Endothelial cell of umbilical vein (primary cell): ENCODE results near the gene NPB. TPM values are rescaled to one million over a fixed set of nuclear protein-coding genes. Genes with fewer than 3 reads are reported as not detected.

Experiments used
- BruUV-seq: library from RNA; stranded (reverse); fragments of 400-500 nt; replicated peaks from 2 replicates; lab custom pipeline; 2021; lab: Mats Ljungman, UMichigan
- CTCF ChIA-PET: fragments of 300-600, 350-600 bp; sonication (Branson Sonifier 250); formaldehyde crosslinking; loops from one replicate; lab custom pipeline; 2021; ENCODE audit warnings: antibody characterized with exemption, inconsistent platforms; lab: Charles Lee
- POLR2A ChIA-PET: fragments of 300-600, 350-600 bp; sonication (Branson Sonifier 250); formaldehyde crosslinking; loops from one replicate; lab custom pipeline; 2021; ENCODE audit warnings: antibody characterized with exemption, inconsistent platforms; lab: Charles Lee
- DNase-seq: peaks from one replicate; pipeline ENCODE4 v3.0.0-alpha.2; 2011; ENCODE audit warnings: low read depth, low spot score
- FAIRE-seq: peaks from 2 replicates; lab custom pipeline; 2011; peaks lifted over from hg19 to GRCh38; lab: Jason Lieb, UNC
- H2AFZ ChIP-seq: 2 replicates; pipeline ENCODE4 v1.6.0; 2012; ENCODE audit warnings: low read depth, low read length, control low read depth, inconsistent platforms
- H3K27ac ChIP-seq: 2 replicates; pipeline ENCODE4 v1.5.1; 2011; ENCODE audit warnings: low read depth, mild to moderate bottlenecking, control low read depth, low read length, moderate library complexity; ENCODE audit not compliant: insufficient read depth
- H3K27me3 ChIP-seq, 2 experiments: 2 replicates each; pipeline versions ENCODE4 v1.6.0 to v1.6.1; 2011; ENCODE audit warnings: low read length in 2 of 2, mixed read lengths in 1 of 2; ENCODE audit not compliant: control insufficient read depth in 2 of 2, insufficient read depth in 2 of 2
- H3K36me3 ChIP-seq, 2 experiments: 2 replicates in 1 of 2; 3 replicates in 1 of 2; pipeline ENCODE4 v1.5.1; 2011; ENCODE audit warnings: low read length in 2 of 2, mild to moderate bottlenecking in 1 of 2, moderate library complexity in 1 of 2; ENCODE audit not compliant: control insufficient read depth in 2 of 2, insufficient read depth in 2 of 2; ENCODE audit errors: extremely low read depth in 1 of 2
- H3K4me1 ChIP-seq: 3 replicates; pipeline ENCODE4 v1.5.1; 2011; ENCODE audit warnings: mild to moderate bottlenecking, low read length; ENCODE audit not compliant: control insufficient read depth, insufficient read depth; ENCODE audit errors: extremely low read depth
- H3K4me2 ChIP-seq: 2 replicates; pipeline ENCODE4 v1.6.1; 2011; ENCODE audit warnings: low read length, control low read depth, mixed read lengths; ENCODE audit not compliant: insufficient read depth
- H3K4me3 ChIP-seq, 3 experiments: fragments of 200-600 bp in 1 of 3; sonication (generic), shearing (Covaris generic) in 1 of 3; replicated peaks in 1 of 3; 2 replicates each; pipeline ENCODE4 v1.5.1; 2011 to 2016; ENCODE audit warnings: control low read depth in 3 of 3, low read length in 3 of 3, mild to moderate bottlenecking in 2 of 3, inconsistent platforms in 1 of 3, low read depth in 1 of 3, moderate library complexity in 1 of 3; ENCODE audit not compliant: insufficient read depth in 1 of 3
- H3K79me2 ChIP-seq: 2 replicates; pipeline ENCODE4 v1.6.0; 2012; ENCODE audit warnings: low read length, inconsistent platforms; ENCODE audit not compliant: control insufficient read depth, insufficient read depth
- H3K9ac ChIP-seq: replicated peaks from 2 replicates; pipeline ENCODE3; 2011; ENCODE audit warnings: low read length, control low read depth; ENCODE audit not compliant: insufficient read depth; ENCODE audit errors: extremely low read depth
- H3K9me1 ChIP-seq: replicated peaks from 3 replicates; pipeline ENCODE4 v1.6.0; 2011; ENCODE audit warnings: mild to moderate bottlenecking, low read length; ENCODE audit not compliant: control insufficient read depth, insufficient read depth; ENCODE audit errors: extremely low read depth
- H3K9me3 ChIP-seq: replicated peaks from 2 replicates; pipeline ENCODE4 v1.5.1; 2012; ENCODE audit warnings: low read length, inconsistent platforms; ENCODE audit not compliant: control insufficient read depth, insufficient read depth
- H4K20me1 ChIP-seq: replicated peaks from 2 replicates; pipeline ENCODE3; 2011; ENCODE audit warnings: mild to moderate bottlenecking, low read length; ENCODE audit not compliant: control insufficient read depth, insufficient read depth; ENCODE audit errors: extremely low read depth
- EZH2 ChIP-seq: IDR thresholded peaks from 2 replicates; pipeline ENCODE4 v1.6.1; 2012; ENCODE audit warnings: borderline replicate concordance, low read depth, mild to moderate bottlenecking, moderate library complexity, low read length, inconsistent platforms; ENCODE audit not compliant: severe bottlenecking
- FOS ChIP-seq: IDR thresholded peaks from 2 replicates; pipeline ENCODE4 v1.6.1; 2011; ENCODE audit warnings: mild to moderate bottlenecking, low read length, moderate library complexity, borderline replicate concordance; ENCODE audit not compliant: insufficient read depth
- GATA2 ChIP-seq: IDR thresholded peaks from 2 replicates; pipeline ENCODE4 v1.7.0; 2011; ENCODE audit warnings: low read depth, mild to moderate bottlenecking, moderate library complexity, mixed read lengths, low read length; ENCODE audit not compliant: insufficient read length, insufficient read depth
- JUN ChIP-seq: IDR thresholded peaks from 2 replicates; pipeline ENCODE4 v1.6.1; 2011; ENCODE audit warnings: borderline replicate concordance, low read depth; ENCODE audit not compliant: insufficient read length, insufficient read depth
- MYC ChIP-seq: IDR thresholded peaks from one replicate; pipeline ENCODE4 v1.6.1; 2011; ENCODE audit warnings: mild to moderate bottlenecking, low read depth, low read length
- POLR2A ChIP-seq: IDR thresholded peaks from 2 replicates; pipeline ENCODE4 v1.6.1; 2012; ENCODE audit warnings: low read depth, mild to moderate bottlenecking, control low read depth, low read length
- POLR2AphosphoS5 ChIP-seq: IDR thresholded peaks from 2 replicates; pipeline ENCODE4 v1.6.1; 2012; ENCODE audit warnings: low read depth, mild to moderate bottlenecking, control low read depth, low read length, moderate library complexity; ENCODE audit not compliant: insufficient read depth
- dilution Hi-C: fragments of 300-500 bp; cut with MboI; formaldehyde crosslinking; loops from one replicate; pipeline ENCODE4 v1.15.0; 2019; ENCODE audit warnings: low sequenced_read_pairs; ENCODE audit not compliant: extremely low pct_ligation_motif_present
- intact Hi-C: fragments of 100-400 bp; cut with micrococcal nuclease; formaldehyde crosslinking; loops from one replicate; pipeline ENCODE4 v1.10.0; 2022
- polyA plus RNA-seq, 4 experiments: library from polyadenylated mRNA; depleted of rRNA in 3 of 4; stranded (reverse) in 3 of 4; unstranded in 1 of 4; fragments of >200 nt; gene quantifications; 2 replicates each; pipeline versions ENCODE4 v1.2.1 to v1.2.3, GENCODE V29; 2011 to 2012; ENCODE audit warnings: missing spikeins in 1 of 4
- total RNA-seq: library from RNA; stranded (reverse); gene quantifications from 2 replicates; pipeline ENCODE4 v1.2.3, GENCODE V29; 2021
- TF ChIP-seq, protein P1 (sequence below): IDR thresholded peaks from 2 replicates; pipeline ENCODE4 v1.6.1; 2011; ENCODE audit not compliant: insufficient read depth, insufficient read length
- TF ChIP-seq, protein P2 (sequence below), 2 donors: IDR thresholded peaks; 1 replicate in 1 of 2; 2 replicates in 1 of 2; pipeline ENCODE4 v1.5.1; 2011; ENCODE audit warnings: low read length in 2 of 2, mild to moderate bottlenecking in 2 of 2, moderate library complexity in 2 of 2, control low read depth in 1 of 2, inconsistent platforms in 1 of 2, low read depth in 1 of 2; ENCODE audit not compliant: insufficient read depth in 1 of 2; ENCODE audit errors: extremely low read depth in 1 of 2

The NPB gene
- total and polyA plus RNA-seq, 2 donors (not counting 3 experiments of a cell fraction or from before 2014, with no cell fraction given): 0.33 to 0.42 TPM

DNA sequence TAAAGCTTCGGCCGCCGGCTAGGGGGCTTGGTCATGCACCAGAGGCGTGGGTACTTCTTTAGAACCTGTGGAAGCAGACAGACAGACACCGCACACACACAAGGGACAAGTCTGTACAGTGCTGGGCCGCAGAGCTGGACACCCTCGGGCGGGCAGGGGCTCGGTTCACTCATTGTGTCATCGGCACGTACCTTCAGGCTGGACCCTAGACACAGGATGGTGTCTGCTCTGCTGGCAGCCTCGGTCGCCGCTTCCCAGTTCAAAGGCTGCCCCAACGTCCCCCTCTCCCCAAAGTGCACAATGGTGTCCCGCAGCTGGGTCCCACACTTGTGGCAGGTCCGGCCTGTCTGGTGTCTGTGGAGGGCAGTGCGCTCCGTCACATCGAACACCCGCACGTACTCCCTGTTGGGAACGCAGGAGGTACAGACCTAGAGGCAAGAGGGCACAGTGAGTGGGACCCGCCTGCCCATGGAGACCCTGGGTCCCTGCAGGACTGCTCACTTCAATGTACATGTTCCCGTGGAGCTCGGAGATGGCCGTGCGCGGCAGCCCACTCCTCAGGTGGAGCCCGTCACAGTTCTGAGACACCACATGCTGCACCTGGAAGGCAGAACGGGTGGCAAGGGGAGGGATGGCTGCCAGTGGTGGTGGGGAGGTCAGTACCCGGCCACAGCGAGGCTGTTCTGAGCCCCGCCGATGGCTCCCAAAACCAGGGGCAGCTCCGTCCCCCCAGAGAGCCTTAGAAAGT lies 12.2 kb downstream of the NPB start:
- FAIRE-seq: no peak
- Histone ChIP-seq H3K9me1 (no peaks in the 10 kb centered on the region), H3K4me2 (no peak overlapping the region), H3K4me1 (peaks cover 12% of the 10 kb centered on the region), H2AFZ (no peak overlapping the region), H3K36me3 (peaks cover 7 to 27% of the 10 kb centered on the region in 2 experiments), H3K27ac (no peak overlapping the region), H4K20me1 (no peaks in the 10 kb centered on the region), H3K9me3 (no peaks in the 10 kb centered on the region), H3K9ac (no peak overlapping the region), H3K79me2 (peaks cover 9% of the 10 kb centered on the region), H3K27me3 (no peaks in the 10 kb centered on the region), H3K4me3 (no peak overlapping the region)
- ChIA-PET POLR2A (no interaction called here), CTCF (no interaction called here)
- no peak for DNase-seq
- dilution Hi-C loops: no loop called here
- intact Hi-C loops: no loop called here
- BruUV-seq: no TSS peak
- no peak for TF ChIP-seq FOS
- no peak for TF ChIP-seq MYC
- TF ChIP-seq, protein P1, sequence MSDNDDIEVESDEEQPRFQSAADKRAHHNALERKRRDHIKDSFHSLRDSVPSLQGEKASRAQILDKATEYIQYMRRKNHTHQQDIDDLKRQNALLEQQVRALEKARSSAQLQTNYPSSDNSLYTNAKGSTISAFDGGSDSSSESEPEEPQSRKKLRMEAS: no peak
- no peak for TF ChIP-seq POLR2AphosphoS5
- no peak for TF ChIP-seq POLR2A
- TF ChIP-seq, protein P2, sequence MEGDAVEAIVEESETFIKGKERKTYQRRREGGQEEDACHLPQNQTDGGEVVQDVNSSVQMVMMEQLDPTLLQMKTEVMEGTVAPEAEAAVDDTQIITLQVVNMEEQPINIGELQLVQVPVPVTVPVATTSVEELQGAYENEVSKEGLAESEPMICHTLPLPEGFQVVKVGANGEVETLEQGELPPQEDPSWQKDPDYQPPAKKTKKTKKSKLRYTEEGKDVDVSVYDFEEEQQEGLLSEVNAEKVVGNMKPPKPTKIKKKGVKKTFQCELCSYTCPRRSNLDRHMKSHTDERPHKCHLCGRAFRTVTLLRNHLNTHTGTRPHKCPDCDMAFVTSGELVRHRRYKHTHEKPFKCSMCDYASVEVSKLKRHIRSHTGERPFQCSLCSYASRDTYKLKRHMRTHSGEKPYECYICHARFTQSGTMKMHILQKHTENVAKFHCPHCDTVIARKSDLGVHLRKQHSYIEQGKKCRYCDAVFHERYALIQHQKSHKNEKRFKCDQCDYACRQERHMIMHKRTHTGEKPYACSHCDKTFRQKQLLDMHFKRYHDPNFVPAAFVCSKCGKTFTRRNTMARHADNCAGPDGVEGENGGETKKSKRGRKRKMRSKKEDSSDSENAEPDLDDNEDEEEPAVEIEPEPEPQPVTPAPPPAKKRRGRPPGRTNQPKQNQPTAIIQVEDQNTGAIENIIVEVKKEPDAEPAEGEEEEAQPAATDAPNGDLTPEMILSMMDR (IDR thresholded peaks at IDR 0.05; ENCODE audit: extremely low read depth in 1 of 2, insufficient read depth in 1 of 2, low read depth in 1 of 2, low read length in 2 of 2): no peak
- TF ChIP-seq JUN: no peak
- no peak for TF ChIP-seq GATA2
- TF ChIP-seq EZH2: no peak
